ENCODE measurements around the gene SHISAL2A. TPM values are rescaled to one million over a fixed set of nuclear protein-coding genes. Genes with fewer than 3 reads are reported as not detected.

Gene SHISAL2A
- polyA plus RNA-seq, 1 donor (not counting 4 experiments of a cell fraction or from before 2014, with no cell fraction given), result 0.04 TPM

GRCh38 chr1:52637946-52638345, 5.0 kb downstream of the SHISAL2A start:
- Histone ChIP-seq H3K4me3 (ENCODE audit: control insufficient read depth in 2 of 3, extremely low read depth in 1 of 3, insufficient read depth in 2 of 3, low read depth in 1 of 3, low read length in 3 of 3) (no peak overlapping the region), H3K79me2 (ENCODE audit: control insufficient read depth, insufficient read depth, low read length) (no peaks in the 10 kb centered on the region), H3K4me1 (ENCODE audit: control insufficient read depth, extremely low read depth, insufficient read depth, low read length) (peaks cover 11% of the 10 kb centered on the region), H3K4me2 (ENCODE audit: control insufficient read depth, extremely low read depth, insufficient read depth, low read depth, low read length) (no peak overlapping the region), H3K9ac (ENCODE audit: control insufficient read depth, extremely low read depth, insufficient read depth, low read length) (no peak overlapping the region), H3K9me3 (ENCODE audit: control insufficient read depth, low read depth, low read length) (no peaks in the 10 kb centered on the region), H2AFZ (ENCODE audit: control insufficient read depth, low read length) (no peak overlapping the region), H4K20me1 (ENCODE audit: control insufficient read depth, extremely low read depth, insufficient read depth, low read length) (no peaks in the 10 kb centered on the region), H3K9me1 (ENCODE audit: control insufficient read depth, extremely low read depth, insufficient read depth, low read length) (peaks cover 2% of the 10 kb centered on the region), H3K27me3 (ENCODE audit: control insufficient read depth, extremely low read depth, insufficient read depth, low read length) (peaks cover 10% of the 10 kb centered on the region), H3K36me3 (ENCODE audit: control insufficient read depth in 2 of 2, extremely low read depth in 1 of 2, insufficient read depth in 2 of 2, low read length in 2 of 2) (no peaks in the 10 kb centered on the region), H3K27ac (ENCODE audit: control insufficient read depth, insufficient read depth, low read length) (no peak overlapping the region)
- DNase-seq (ENCODE audit: low read depth, low spot score) (no peak), FAIRE-seq (peak; percentile 5)
- dilution Hi-C loops (cut with MboI; ENCODE audit: extremely low pct_ligation_motif_present, low sequenced_read_pairs), result no loop called here
- TF ChIP-seq, protein P1, sequence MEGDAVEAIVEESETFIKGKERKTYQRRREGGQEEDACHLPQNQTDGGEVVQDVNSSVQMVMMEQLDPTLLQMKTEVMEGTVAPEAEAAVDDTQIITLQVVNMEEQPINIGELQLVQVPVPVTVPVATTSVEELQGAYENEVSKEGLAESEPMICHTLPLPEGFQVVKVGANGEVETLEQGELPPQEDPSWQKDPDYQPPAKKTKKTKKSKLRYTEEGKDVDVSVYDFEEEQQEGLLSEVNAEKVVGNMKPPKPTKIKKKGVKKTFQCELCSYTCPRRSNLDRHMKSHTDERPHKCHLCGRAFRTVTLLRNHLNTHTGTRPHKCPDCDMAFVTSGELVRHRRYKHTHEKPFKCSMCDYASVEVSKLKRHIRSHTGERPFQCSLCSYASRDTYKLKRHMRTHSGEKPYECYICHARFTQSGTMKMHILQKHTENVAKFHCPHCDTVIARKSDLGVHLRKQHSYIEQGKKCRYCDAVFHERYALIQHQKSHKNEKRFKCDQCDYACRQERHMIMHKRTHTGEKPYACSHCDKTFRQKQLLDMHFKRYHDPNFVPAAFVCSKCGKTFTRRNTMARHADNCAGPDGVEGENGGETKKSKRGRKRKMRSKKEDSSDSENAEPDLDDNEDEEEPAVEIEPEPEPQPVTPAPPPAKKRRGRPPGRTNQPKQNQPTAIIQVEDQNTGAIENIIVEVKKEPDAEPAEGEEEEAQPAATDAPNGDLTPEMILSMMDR (optimal IDR thresholded peaks at IDR 0.05 in 1 of 3, IDR thresholded peaks at IDR 0.05 in 1 of 3, conservative IDR thresholded peaks at IDR 0.05 in 1 of 3; ENCODE audit: extremely low read depth in 1 of 3, insufficient read depth in 2 of 3, low read length in 3 of 3), result no peak
- no peak for TF ChIP-seq EZH2 (IDR thresholded peaks at IDR 0.05; ENCODE audit: low read length)

DNA sequence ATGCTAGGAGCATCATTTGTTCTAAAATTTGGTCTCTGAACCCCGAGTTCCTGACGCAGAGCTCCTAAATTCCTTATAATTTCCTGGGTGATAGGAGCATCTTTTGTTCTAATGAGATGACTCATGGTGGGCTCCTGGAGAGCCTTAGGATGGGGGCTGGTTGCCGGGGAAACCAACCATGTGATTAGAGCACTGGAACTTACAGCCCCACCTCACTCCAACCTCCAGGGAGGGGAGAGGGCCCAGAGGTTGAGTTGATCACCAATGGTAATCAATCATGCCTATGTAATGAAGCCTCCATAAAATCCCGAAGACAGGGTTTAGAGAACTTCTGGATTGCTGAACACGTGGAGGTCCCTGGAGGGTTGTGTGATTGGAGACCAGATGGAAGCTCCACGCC, 7.7 kb downstream of the SHISAL2A start:
- Histone ChIP-seq H3K36me3 (ENCODE audit: control insufficient read depth in 2 of 2, extremely low read depth in 1 of 2, insufficient read depth in 2 of 2, low read length in 2 of 2) (no peaks in the 10 kb centered on the region), H3K27me3 (ENCODE audit: control insufficient read depth, extremely low read depth, insufficient read depth, low read length) (no peaks in the 10 kb centered on the region), H3K9me3 (ENCODE audit: control insufficient read depth, low read depth, low read length) (no peaks in the 10 kb centered on the region), H3K9ac (ENCODE audit: control insufficient read depth, extremely low read depth, insufficient read depth, low read length) (no peak overlapping the region), H2AFZ (ENCODE audit: control insufficient read depth, low read length) (no peak overlapping the region), H4K20me1 (ENCODE audit: control insufficient read depth, extremely low read depth, insufficient read depth, low read length) (no peaks in the 10 kb centered on the region), H3K9me1 (ENCODE audit: control insufficient read depth, extremely low read depth, insufficient read depth, low read length) (peaks cover 2% of the 10 kb centered on the region), H3K4me3 (ENCODE audit: control insufficient read depth in 2 of 3, extremely low read depth in 1 of 3, insufficient read depth in 2 of 3, low read depth in 1 of 3, low read length in 3 of 3) (no peak overlapping the region), H3K4me1 (ENCODE audit: control insufficient read depth, extremely low read depth, insufficient read depth, low read length) (peaks cover 11% of the 10 kb centered on the region), H3K27ac (ENCODE audit: control insufficient read depth, insufficient read depth, low read length) (no peak overlapping the region), H3K4me2 (ENCODE audit: control insufficient read depth, extremely low read depth, insufficient read depth, low read depth, low read length) (no peak overlapping the region), H3K79me2 (ENCODE audit: control insufficient read depth, insufficient read depth, low read length) (no peaks in the 10 kb centered on the region)
- TF ChIP-seq, protein P1 (optimal IDR thresholded peaks at IDR 0.05 in 1 of 3, IDR thresholded peaks at IDR 0.05 in 1 of 3, conservative IDR thresholded peaks at IDR 0.05 in 1 of 3; ENCODE audit: extremely low read depth in 1 of 3, insufficient read depth in 2 of 3, low read length in 3 of 3), result no peak
- TF ChIP-seq EZH2 (IDR thresholded peaks at IDR 0.05; ENCODE audit: low read length), result no peak
- no peak for FAIRE-seq
- dilution Hi-C loops (cut with MboI; ENCODE audit: extremely low pct_ligation_motif_present, low sequenced_read_pairs), result no loop called here
- DNase-seq (ENCODE audit: low read depth, low spot score), result no peak
